ENCODE data around the gene GPAT2.

DNA sequence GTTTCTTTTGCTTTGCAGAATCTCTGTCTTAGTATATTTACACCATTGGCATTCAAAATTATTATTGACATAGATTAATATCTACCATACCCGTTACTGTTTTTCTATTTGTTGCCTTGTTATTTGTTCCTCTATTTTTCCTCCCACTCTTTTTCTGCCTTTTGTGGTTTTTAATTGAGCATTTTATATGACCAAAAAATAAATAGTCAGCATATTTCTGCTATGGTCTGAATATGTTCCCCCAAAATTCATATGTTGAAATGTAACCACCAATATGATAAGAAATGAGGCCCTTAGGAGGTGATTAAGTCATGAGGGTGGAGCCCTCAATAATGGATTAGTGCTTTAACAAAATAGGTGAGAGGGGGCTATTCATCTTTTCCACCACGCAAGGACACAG lies 46.3 kb upstream of the GPAT2 start:
- TF ChIP-seq EZH2 (IDR thresholded peaks at IDR 0.05) (no peak), POLR2AphosphoS5 (IDR thresholded peaks at IDR 0.05; ENCODE audit: borderline replicate concordance, low read depth, low read length) (no peak), FOXP2 (optimal IDR thresholded peaks at IDR 0.05; ENCODE audit: control extremely low read depth, extremely low read length, insufficient read depth) (no peak)

Data from SK-N-MC (cell line).